Activated CD4-positive, alpha-beta T cell treated with anti-CD3 and anti-CD28 coated beads, Interleukin-2, amount 10 ng/mL, durations not matched to agents 24 days and 14 days (primary cell): Measurements from ENCODE around the gene GRIK4. TPM values are rescaled to one million over a fixed set of nuclear protein-coding genes. Genes with fewer than 3 reads are reported as not detected.
A peak's percentile ranks its signal among the peaks of the same experiment; 100 is the strongest.

Experiments
- DNase-seq: peaks from one replicate; pipeline ENCODE4 v3.0.0; 2022
- H3K27ac Mint-ChIP-seq: one replicate; pipeline ENCODE4 v1.8.0; 2022; ENCODE audit warnings: mild to moderate bottlenecking, mixed read lengths
- H3K27me3 Mint-ChIP-seq: one replicate; pipeline ENCODE4 v1.8.0; 2022; ENCODE audit warnings: mixed read lengths
- H3K36me3 Mint-ChIP-seq: one replicate; pipeline ENCODE4 v1.8.0; 2022; ENCODE audit warnings: low read depth, mild to moderate bottlenecking, mixed read lengths
- H3K4me1 Mint-ChIP-seq: one replicate; pipeline ENCODE4 v1.8.0; 2021; ENCODE audit warnings: mixed read lengths
- H3K4me3 Mint-ChIP-seq: one replicate; pipeline ENCODE4 v1.8.0; 2022; ENCODE audit warnings: mild to moderate bottlenecking, moderate library complexity, mixed read lengths
- H3K9me3 Mint-ChIP-seq: one replicate; pipeline ENCODE4 v1.8.0; 2021; ENCODE audit warnings: mixed read lengths
- intact Hi-C: fragments of 100-400 bp; cut with micrococcal nuclease; formaldehyde crosslinking; loops from one replicate; pipeline ENCODE4 v1.15.1; 2023
- total RNA-seq: library from RNA; stranded (reverse); gene quantifications from 2 replicates; pipeline ENCODE4 v1.2.3, GENCODE V29; 2022

The GRIK4 gene
- total RNA-seq, 1 donor from 2014 or later = 0.09 TPM

DNA sequence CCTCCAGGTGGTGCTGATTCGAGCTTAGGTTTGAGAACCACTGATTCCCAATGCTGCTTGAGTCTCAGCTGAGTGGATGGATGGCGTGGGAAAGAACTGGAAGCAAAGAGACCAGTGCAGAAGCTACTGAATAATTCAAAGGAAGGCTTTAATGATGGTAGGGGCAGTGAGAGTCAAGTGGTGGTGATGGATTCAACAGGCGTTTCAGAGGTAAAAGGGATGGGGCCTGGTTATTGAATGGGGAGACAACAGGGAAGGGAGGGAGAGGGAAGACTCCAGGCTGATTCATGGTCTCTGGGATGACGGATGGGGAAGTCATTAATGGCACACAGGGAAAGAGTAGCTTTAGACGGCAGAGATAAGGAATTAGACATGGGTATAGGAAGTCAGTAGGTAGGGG lies 408.0 kb downstream of the GRIK4 start:
- no peaks in the 10 kb centered on the region for H3K4me1 Mint-ChIP-seq
- no peak overlapping the region for H3K4me3 Mint-ChIP-seq
- DNase-seq = no peak
- no peaks in the 10 kb centered on the region for H3K36me3 Mint-ChIP-seq
- intact Hi-C loops = no loop called here
- no peaks in the 10 kb centered on the region for H3K9me3 Mint-ChIP-seq
- no peak overlapping the region for H3K27ac Mint-ChIP-seq
- H3K27me3 Mint-ChIP-seq = no peaks in the 10 kb centered on the region

DNA sequence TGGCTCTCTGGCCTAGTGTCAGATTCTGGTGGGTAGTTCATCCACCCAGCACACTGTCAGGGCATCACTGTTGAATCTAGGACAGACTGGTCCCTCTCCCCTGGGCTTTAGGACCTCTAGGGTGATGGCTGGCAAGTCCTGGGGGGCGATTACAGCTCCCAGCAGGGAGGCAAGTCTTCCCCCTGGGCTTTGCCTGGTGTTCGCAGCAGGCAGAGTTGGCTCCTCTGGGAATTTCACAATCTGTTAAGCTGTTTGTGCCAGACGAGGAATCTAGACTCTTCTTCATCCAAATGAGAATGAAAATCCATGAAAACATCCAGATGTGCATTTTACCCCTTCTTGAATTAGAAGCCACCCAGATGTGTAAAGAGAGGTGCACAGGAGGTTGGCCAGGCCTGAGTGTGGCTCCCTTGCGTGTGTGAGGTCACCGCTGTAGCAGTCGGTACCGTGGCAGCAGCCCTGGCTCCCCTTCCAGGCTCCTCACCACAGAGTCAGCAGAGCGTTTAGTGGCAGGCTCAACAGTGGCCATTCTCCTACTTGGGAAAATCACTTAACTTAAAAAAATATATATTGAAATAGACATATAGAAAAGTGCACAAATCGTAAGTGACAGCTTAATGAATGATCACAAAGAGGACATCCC lies 412.4 kb downstream of the GRIK4 start:
- H3K27ac Mint-ChIP-seq = no peak overlapping the region
- H3K4me3 Mint-ChIP-seq = no peak overlapping the region
- intact Hi-C loops = no loop called here
- H3K36me3 Mint-ChIP-seq = no peaks in the 10 kb centered on the region
- H3K27me3 Mint-ChIP-seq = no peaks in the 10 kb centered on the region
- DNase-seq = no peak
- no peaks in the 10 kb centered on the region for H3K9me3 Mint-ChIP-seq
- no peaks in the 10 kb centered on the region for H3K4me1 Mint-ChIP-seq

DNA sequence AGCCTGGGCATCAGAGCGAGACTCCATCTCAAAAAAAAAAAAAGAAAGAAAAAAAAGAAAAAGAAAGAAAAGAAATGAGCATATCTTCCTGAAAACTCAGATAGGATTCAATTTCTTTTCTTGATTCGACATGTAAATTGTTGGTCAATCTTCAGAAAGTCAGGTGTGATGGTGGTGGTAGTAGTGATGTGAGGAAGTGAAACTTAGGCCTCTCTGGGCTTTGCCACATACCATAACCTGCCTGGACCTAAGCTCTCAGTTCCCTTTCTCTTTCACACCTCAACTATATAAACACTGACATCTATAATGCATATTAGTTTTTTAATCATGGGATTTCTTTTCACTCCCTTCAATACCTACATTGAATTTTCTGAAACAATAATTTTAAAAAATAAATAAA lies 414.4 kb downstream of the GRIK4 start:
- no peaks in the 10 kb centered on the region for H3K9me3 Mint-ChIP-seq
- H3K27me3 Mint-ChIP-seq = peaks cover 5% of the 10 kb centered on the region
- no peak for DNase-seq
- no peaks in the 10 kb centered on the region for H3K36me3 Mint-ChIP-seq
- intact Hi-C loops = no loop called here
- no peaks in the 10 kb centered on the region for H3K4me1 Mint-ChIP-seq
- no peak overlapping the region for H3K4me3 Mint-ChIP-seq
- no peak overlapping the region for H3K27ac Mint-ChIP-seq

DNA sequence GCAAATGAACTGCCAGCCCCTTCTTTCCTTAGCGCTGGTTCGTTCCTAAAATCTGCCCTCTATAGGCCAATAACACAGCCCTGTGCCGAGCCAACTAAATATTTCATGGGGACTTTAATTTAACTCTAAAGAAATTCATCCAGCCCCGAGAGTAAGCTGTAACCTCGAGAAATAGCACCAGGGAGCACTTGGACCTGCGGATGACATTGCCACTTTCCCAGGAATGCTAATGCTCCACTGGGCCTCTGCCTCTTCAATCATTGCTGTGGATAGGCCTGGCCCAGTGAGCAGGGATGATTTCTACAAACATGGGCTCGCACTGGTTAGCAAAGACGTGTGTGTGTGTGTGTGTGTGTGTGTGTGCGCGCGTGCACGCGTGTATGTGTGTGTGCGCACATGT lies 417.1 kb downstream of the GRIK4 start:
- H3K4me1 Mint-ChIP-seq = no peaks in the 10 kb centered on the region
- no peaks in the 10 kb centered on the region for H3K9me3 Mint-ChIP-seq
- intact Hi-C loops = no loop called here
- no peak overlapping the region for H3K4me3 Mint-ChIP-seq
- no peak overlapping the region for H3K27ac Mint-ChIP-seq
- H3K36me3 Mint-ChIP-seq = no peaks in the 10 kb centered on the region
- DNase-seq = no peak
- peaks cover 5% of the 10 kb centered on the region for H3K27me3 Mint-ChIP-seq

DNA sequence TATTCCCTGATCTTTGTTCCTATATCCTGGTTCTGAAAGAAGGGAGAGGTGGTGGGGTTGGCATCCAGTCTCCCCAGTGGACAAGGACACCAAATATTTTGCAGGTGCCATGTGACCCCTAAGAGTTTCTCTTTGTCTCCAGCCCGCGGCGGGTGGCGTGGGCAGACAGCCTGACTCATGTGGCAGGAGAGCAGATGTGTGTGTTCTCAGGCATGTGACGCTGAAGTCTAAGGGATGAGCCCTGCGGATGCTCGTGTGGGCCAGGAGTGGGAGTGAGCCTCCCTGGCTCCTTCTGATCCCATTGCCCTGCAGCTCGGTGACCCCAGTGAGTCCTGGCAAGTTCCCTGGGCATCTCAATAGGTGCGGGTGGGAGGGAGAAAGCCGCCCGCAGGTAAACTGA lies 417.5 kb downstream of the GRIK4 start:
- Mint-ChIP-seq H3K4me3 (no peak overlapping the region), H3K4me1 (no peaks in the 10 kb centered on the region), H3K27me3 (peaks cover 5% of the 10 kb centered on the region), H3K36me3 (no peaks in the 10 kb centered on the region), H3K9me3 (no peaks in the 10 kb centered on the region), H3K27ac (no peak overlapping the region)
- intact Hi-C loops = no loop called here
- no peak for DNase-seq

DNA sequence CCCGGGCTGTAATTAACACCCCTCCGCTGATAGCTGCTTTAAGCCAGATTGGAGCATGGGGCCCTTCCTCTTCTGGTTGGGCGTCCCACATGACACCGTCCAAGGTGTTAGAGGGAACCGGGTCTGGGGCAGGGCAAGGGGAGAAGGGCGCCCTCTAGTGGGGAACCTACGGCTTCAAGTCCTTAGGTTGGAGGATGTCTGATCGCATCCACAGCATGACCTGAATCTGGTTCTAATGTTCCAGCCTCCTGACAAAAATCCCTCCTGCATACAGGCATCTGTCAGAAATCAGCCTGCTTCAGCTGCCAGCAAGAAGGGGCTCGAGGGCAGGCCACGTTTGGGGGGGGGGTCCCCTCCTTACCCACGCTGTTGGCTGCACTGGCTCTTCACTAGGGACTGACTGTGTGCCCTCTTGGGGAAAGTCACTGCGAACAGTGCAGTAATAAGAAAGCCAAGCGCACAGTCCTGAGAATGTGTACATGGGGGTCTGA lies 418.2 kb downstream of the GRIK4 start:
- intact Hi-C loops = no loop called here
- H3K27me3 Mint-ChIP-seq = peaks cover 5% of the 10 kb centered on the region
- no peaks in the 10 kb centered on the region for H3K9me3 Mint-ChIP-seq
- no peak overlapping the region for H3K4me3 Mint-ChIP-seq
- H3K36me3 Mint-ChIP-seq = no peaks in the 10 kb centered on the region
- no peak overlapping the region for H3K27ac Mint-ChIP-seq
- peak; percentile 78 for DNase-seq
- no peaks in the 10 kb centered on the region for H3K4me1 Mint-ChIP-seq

GRCh38 chr11:120931057-120931779 lies 419.7 kb downstream of the GRIK4 start:
- H3K36me3 Mint-ChIP-seq = no peaks in the 10 kb centered on the region
- DNase-seq = no peak
- no peaks in the 10 kb centered on the region for H3K9me3 Mint-ChIP-seq
- no peak overlapping the region for H3K4me3 Mint-ChIP-seq
- H3K27ac Mint-ChIP-seq = no peak overlapping the region
- intact Hi-C loops = no loop called here
- H3K4me1 Mint-ChIP-seq = no peaks in the 10 kb centered on the region
- H3K27me3 Mint-ChIP-seq = peaks cover 6% of the 10 kb centered on the region

DNA sequence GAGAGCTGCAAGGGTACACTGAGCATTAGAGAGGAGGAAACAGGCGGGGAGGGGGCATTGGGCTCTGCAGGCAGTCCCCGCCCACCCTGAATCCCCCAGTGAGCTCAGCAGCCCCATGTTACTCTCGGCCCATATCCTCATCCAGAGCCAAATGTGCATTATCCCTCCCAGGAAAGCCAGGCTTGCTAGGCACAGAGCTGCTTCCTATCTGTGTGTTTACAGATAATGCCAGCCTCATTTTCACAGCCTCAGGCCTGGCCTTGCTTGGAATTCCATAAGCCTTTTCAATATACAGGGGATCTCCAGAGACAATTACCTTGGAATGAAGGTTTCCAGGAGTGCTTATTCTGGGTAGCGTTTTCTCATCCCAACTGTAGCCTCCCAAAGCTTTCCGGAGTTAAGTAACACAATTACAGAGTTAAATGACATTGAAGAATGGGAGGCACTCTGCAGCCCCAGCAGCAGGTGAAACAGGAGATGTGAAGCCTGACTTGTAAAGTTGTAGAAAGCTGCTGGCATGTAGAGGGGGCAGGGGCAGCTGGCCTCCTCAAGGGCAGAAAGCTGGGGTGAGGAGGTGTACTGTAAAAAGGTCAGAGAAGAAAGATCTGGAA lies 420.9 kb downstream of the GRIK4 start:
- Mint-ChIP-seq H3K9me3 (no peaks in the 10 kb centered on the region), H3K36me3 (no peaks in the 10 kb centered on the region), H3K27ac (no peak overlapping the region), H3K4me1 (no peaks in the 10 kb centered on the region), H3K27me3 (peaks cover 6% of the 10 kb centered on the region), H3K4me3 (no peak overlapping the region)
- DNase-seq = no peak
- intact Hi-C loops = no loop called here

DNA sequence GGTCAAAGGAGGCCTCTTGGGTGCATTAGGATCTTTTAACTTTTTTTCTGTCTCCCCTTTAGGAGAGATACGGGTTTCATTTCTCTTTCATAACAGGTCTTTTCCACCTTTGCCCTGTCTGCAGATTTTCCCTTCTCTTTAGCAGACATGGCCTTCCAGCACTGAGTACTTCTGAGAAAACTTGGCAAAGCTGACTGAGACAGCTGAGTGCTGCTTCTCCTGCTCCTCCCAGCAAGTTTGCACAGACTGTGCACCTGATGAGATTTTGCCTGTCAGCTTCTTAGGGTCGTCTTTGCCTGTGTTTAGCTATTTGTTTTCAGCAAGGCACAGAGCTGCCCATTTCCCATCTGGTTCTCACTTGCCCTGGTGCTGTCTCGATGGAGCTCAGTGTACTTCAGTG lies 424.8 kb downstream of the GRIK4 start:
- no peak overlapping the region for H3K27ac Mint-ChIP-seq
- H3K27me3 Mint-ChIP-seq = peaks cover 10% of the 10 kb centered on the region
- no peaks in the 10 kb centered on the region for H3K36me3 Mint-ChIP-seq
- intact Hi-C loops = no loop called here
- H3K4me1 Mint-ChIP-seq = no peaks in the 10 kb centered on the region
- no peak overlapping the region for H3K4me3 Mint-ChIP-seq
- no peak for DNase-seq
- H3K9me3 Mint-ChIP-seq = no peaks in the 10 kb centered on the region

- no peak for DNase-seq
- intact Hi-C loops = no loop called here
- Mint-ChIP-seq H3K27me3 (peaks cover 10% of the 10 kb centered on the region), H3K36me3 (no peaks in the 10 kb centered on the region), H3K27ac (no peak overlapping the region), H3K4me3 (no peak overlapping the region), H3K9me3 (no peaks in the 10 kb centered on the region), H3K4me1 (no peaks in the 10 kb centered on the region)
These were observed 426.0 kb downstream of the GRIK4 start for GRCh38 chr11:120937501-120937900.

- no peak overlapping the region for H3K4me3 Mint-ChIP-seq
- H3K27me3 Mint-ChIP-seq = peaks cover 10% of the 10 kb centered on the region
- intact Hi-C loops = no loop called here
- H3K36me3 Mint-ChIP-seq = no peaks in the 10 kb centered on the region
- no peaks in the 10 kb centered on the region for H3K4me1 Mint-ChIP-seq
- H3K27ac Mint-ChIP-seq = no peak overlapping the region
- no peaks in the 10 kb centered on the region for H3K9me3 Mint-ChIP-seq
- no peak for DNase-seq
These were observed 426.7 kb downstream of the GRIK4 start for GRCh38 chr11:120938260-120938659.

DNA sequence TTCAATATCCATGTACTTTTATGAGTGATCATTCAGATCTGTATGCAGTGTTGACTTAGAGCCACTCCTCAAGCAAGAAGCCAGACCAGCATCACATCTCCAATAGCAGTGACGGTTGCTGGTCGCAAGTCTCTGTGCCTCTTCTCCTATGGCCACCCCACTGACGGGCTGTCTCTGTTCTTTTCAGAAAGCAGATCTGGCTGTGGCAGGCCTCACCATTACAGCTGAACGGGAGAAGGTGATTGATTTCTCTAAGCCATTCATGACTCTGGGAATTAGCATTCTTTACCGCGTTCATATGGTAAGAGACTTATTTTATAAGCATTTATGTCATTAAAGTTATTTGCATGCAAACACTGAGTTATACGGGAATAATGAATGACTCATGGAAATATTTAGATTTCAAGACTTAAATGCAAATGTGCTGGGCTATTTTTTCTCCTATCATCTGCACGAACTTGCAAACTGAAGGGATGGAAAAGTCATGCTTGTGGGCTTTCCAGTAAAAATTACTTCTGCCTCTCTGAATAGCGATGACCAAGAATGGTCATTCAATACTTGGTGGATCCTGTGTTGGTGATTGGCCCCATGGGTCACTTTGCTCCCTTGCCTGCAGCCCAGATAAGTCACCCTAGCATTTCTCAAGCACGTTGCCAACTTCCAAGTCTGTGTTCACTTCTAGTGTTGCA lies 428.8 kb downstream of the GRIK4 start:
- Mint-ChIP-seq H3K4me3 (no peak overlapping the region), H3K36me3 (no peaks in the 10 kb centered on the region), H3K27me3 (peaks cover 10% of the 10 kb centered on the region), H3K9me3 (peaks cover 10% of the 10 kb centered on the region), H3K27ac (no peak overlapping the region), H3K4me1 (no peaks in the 10 kb centered on the region)
- intact Hi-C loops = no loop called here
- no peak for DNase-seq

- H3K9me3 Mint-ChIP-seq = peaks cover 10% of the 10 kb centered on the region
- no peaks in the 10 kb centered on the region for H3K36me3 Mint-ChIP-seq
- no peak for DNase-seq
- no peak overlapping the region for H3K4me3 Mint-ChIP-seq
- H3K27me3 Mint-ChIP-seq = peaks cover 9% of the 10 kb centered on the region
- intact Hi-C loops = no loop called here
- H3K4me1 Mint-ChIP-seq = no peaks in the 10 kb centered on the region
- H3K27ac Mint-ChIP-seq = no peak overlapping the region
These were observed 429.5 kb downstream of the GRIK4 start for GRCh38 chr11:120941000-120941399.

GRCh38 chr11:120942701-120943100 lies 431.2 kb downstream of the GRIK4 start:
- Mint-ChIP-seq H3K4me1 (no peaks in the 10 kb centered on the region), H3K9me3 (peaks cover 10% of the 10 kb centered on the region), H3K4me3 (no peak overlapping the region), H3K27ac (no peak overlapping the region), H3K36me3 (no peaks in the 10 kb centered on the region), H3K27me3 (peaks cover 8% of the 10 kb centered on the region)
- intact Hi-C loops = no loop called here
- DNase-seq = no peak
